GM21526 (cell line): ENCODE data around the gene DPP3.
"Not testable (repeated sequence)": the region's sequence is repeated elsewhere in the genome, so short reads cannot be mapped to it uniquely, and the experiment has no call there.

ENCODE experiments used
- ATAC-seq: cut with Tn5 transposase; IDR thresholded peaks from one replicate; pipeline ENCODE4 v1.9.1; 2021; ENCODE audit warnings: moderate library complexity; ENCODE audit not compliant: unreplicated experiment, low FRiP score

Gene DPP3

GRCh38 chr11:66480117-66480938 is at the start of gene DPP3:
DPP3 (plus strand) TSS chr11:66480434; CDS start chr11:66482201, 1,767 bp downstream.
- ATAC-seq, result peak; percentile 69

- not testable (repeated sequence) for ATAC-seq
Measured at GRCh38 chr11:66431287-66431686, 48.9 kb upstream of the DPP3 start.

GRCh38 chr11:66431871-66432329 is 48.3 kb upstream of the DPP3 start:
- not testable (repeated sequence) for ATAC-seq

GRCh38 chr11:66432597-66432996 is 47.6 kb upstream of the DPP3 start:
- ATAC-seq, result no peak

- no peak for ATAC-seq
Measured at GRCh38 chr11:66437979-66438503, 42.2 kb upstream of the DPP3 start.

- ATAC-seq, result peak; percentile 89
Measured at GRCh38 chr11:66438504-66439466, 41.4 kb upstream of the DPP3 start, which contains the start of gene MRPL11. MRPL11 (minus strand) TSS chr11:66438848; CDS start chr11:66438754, 94 bp downstream.

- ATAC-seq, result not testable (repeated sequence)
Measured at GRCh38 chr11:66440101-66440939, 39.9 kb upstream of the DPP3 start.

- ATAC-seq, result not testable (repeated sequence)
Measured at GRCh38 chr11:66440940-66441282, 39.3 kb upstream of the DPP3 start.

- ATAC-seq, result no peak
Measured at GRCh38 chr11:66443602-66444001, 36.6 kb upstream of the DPP3 start.

GRCh38 chr11:66447012-66447411 is 33.2 kb upstream of the DPP3 start:
- no peak for ATAC-seq

- no peak for ATAC-seq
Measured at GRCh38 chr11:66448523-66448922, 31.7 kb upstream of the DPP3 start.

GRCh38 chr11:66450560-66450959 is 29.7 kb upstream of the DPP3 start:
- no peak for ATAC-seq

- ATAC-seq, result no peak
Measured at GRCh38 chr11:66451663-66452062, 28.6 kb upstream of the DPP3 start.

GRCh38 chr11:66454247-66454646 is 26.0 kb upstream of the DPP3 start:
- ATAC-seq, result no peak

GRCh38 chr11:66454828-66455227 is 25.4 kb upstream of the DPP3 start:
- no peak for ATAC-seq

GRCh38 chr11:66457826-66458225 is 22.4 kb upstream of the DPP3 start:
- no peak for ATAC-seq

GRCh38 chr11:66459138-66459778 is 21.0 kb upstream of the DPP3 start:
- ATAC-seq, result no peak

GRCh38 chr11:66462010-66462409 is 18.2 kb upstream of the DPP3 start:
- no peak for ATAC-seq

GRCh38 chr11:66462911-66463310 is 17.3 kb upstream of the DPP3 start:
- no peak for ATAC-seq
